Retina (tissue), 1 donor: ENCODE data around the gene SIPA1L3.

ENCODE experiments used
- DNase-seq: peaks from one replicate; pipeline ENCODE4 v3.0.0-alpha.2; 2016

The SIPA1L3 gene

GRCh38 chr19:38076337-38076736 lies 169.3 kb downstream of the SIPA1L3 start:
- peak; percentile 47 for DNase-seq

- DNase-seq: peak; percentile 54
Measured at GRCh38 chr19:38078302-38078930, 171.4 kb downstream of the SIPA1L3 start.

DNA sequence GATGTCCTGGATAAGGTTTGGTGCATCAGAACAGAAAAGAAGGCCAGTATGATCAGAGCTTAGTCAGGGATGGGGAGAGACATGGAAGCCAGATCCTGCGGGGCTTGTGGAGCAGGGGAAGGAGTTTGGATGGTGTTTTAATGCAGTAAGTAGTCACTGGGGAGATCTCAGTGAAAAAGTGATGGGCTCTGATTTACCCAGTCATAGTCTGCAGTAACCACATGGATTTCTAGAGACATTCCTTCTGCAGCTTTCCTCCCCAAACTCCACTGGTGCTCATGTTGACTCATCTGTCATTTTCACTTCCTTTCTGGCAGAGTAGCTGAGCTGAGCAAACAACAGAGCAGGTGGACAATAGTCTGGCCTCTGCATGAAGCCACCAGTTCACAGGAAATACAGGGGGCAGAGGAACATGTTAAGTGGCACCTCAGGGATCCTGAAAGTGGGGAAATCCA lies 172.9 kb downstream of the SIPA1L3 start:
- DNase-seq: no peak

DNA sequence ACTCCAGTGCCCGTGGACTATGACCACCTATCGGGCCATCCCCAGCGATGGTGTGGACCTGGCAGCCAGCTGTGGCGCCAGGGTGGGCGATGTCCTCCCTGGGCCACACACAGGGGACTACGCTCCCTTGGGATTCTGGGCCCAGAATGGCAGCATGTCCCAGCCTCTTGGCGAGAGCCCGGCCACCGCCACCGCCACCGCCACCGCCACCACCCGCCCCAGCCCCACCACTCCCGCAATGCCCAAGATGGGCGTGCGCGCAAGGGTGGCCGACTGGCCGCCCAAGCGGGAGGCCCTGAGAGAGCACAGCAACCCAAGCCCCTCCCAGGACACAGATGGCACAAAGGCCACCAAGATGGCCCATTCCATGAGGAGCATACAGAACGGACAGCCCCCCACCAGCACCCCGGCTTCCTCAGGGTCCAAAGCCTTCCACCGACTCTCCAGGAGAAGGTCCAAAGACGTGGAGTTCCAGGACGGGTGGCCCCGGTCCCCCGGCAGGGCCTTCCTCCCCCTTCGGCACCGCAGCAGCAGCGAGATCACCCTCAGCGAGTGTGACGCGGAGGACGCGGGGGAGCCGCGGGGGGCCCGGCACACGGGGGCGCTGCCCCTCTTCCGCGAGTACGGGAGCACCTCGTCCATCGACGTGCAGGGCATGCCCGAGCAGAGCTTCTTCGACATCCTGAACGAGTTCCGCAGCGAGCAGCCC lies 174.7 kb downstream of the SIPA1L3 start:
- DNase-seq: no peak

GRCh38 chr19:38082256-38083118 lies 175.5 kb downstream of the SIPA1L3 start:
- DNase-seq: no peak

DNA sequence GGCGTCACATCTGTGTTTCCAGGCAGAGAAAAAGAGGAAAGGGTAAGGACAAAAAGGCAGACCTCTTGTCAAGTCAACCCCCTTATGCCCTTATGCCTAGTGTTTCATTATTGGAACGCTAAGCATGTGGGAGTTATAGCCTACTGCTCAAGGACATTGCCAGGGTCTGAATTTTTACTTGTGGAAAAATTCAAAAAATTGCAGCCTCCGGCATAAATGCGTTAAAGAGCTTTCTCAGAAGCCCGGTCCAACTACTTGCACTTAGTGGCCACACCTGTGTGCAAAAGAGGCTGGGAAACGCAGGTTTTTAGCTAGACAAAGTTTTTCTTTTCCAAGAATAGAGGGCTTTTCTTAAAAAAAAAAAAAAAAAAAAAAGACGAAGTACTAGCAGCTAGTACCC lies 177.2 kb downstream of the SIPA1L3 start:
- no peak for DNase-seq

GRCh38 chr19:38089440-38089839 lies 182.4 kb downstream of the SIPA1L3 start:
- no peak for DNase-seq

DNA sequence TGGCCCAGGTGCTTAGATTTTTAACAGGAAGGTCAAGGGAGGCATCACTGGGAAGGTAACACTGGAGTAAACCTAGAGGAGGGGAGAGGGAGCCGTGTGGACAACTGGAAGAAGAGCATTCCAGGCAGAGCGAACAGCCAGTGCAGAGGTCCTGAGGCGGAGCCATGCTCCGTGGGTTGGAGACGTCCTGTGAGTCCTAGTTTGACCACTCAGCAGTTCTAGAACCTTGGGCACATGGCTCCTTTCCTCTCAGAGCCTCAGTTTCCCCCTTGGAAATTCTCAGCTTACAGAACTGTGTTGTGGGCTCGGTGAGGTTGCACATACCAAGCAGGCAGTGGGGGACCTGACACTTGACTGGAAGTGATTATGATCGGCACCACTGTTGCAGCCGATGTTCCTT lies 186.1 kb downstream of the SIPA1L3 start:
- no peak for DNase-seq

DNA sequence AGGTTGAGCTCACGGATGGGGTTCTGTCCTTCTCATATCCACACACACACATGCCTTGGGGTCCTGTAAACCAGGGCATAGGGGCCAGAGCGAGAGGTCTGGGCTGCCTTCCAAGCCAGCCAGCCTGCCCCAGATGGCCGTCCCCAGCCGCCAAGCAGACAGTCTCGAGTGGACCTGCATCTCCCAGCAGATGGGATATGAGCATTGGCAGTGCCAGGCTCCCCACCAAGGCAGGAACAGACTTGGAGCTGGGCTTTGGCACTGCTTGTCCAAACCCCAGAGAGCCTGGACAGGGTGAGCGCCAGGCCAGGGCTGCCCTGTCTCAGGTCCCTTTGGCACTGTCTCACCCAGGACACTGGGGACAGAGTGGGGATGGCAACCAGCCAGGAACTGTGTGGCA lies 186.6 kb downstream of the SIPA1L3 start:
- no peak for DNase-seq

DNA sequence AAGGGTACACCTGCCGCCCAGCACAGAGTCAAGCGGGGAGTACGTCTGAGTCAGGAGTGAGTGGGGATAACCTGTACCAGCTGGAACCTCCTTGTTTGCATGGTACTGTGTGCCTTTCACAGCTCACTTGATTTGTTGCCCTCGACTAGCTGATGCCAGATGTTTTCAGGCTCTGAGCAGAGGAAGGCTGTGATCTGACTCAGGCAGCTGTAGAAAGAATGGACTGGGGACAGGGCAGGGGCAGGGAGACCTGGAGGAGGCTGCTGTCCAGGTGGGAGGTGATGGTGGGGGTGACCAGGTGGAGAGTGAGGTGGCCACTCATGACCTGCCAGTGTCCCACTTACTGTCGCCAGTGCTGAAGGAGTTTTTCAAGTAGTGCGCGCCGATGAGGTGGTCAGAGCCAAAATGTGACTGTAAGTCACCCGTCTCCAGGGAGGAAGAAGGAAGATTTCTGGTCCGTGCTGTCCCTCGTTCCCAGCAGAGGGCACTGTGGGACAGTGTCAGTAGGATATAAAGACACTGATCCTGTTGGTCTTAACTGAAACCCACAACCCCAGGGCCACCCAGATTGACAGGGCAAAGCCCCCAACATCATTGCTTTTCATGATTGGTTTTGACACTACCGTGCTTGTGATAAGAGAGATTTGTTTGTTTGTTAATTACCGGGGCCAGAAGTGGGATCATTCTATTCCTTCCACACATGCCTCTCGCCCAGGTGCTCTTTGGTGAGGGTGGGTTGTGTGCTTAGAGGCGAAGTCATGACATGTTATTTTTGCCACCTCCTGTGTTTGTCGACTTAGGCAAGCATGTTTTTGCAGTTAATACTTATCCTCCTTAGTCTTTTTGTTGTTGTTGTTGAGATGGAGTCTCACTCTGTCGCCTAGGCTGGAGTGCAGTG lies 188.7 kb downstream of the SIPA1L3 start:
- peak; percentile 72 for DNase-seq

DNA sequence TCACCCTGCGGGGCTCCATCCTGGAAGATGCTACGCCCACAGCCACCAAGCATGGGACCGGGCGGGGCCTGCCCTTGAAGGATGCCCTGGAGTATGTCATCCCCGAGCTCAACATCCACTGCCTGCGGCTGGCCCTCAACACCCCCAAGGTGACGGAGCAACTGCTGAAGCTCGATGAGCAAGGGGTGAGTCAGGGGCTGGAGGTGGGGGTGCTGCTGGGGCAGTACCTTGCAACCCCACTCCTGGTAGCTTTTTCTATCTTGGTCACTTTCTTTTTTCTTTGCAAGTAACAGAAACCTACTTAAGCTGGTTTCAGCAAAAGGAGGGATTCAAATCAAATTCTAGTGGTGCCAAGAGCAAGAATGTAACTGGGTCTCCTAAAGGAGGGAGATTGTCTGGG lies 193.0 kb downstream of the SIPA1L3 start:
- no peak for DNase-seq

GRCh38 chr19:38100589-38100988 lies 193.6 kb downstream of the SIPA1L3 start:
- no peak for DNase-seq

DNA sequence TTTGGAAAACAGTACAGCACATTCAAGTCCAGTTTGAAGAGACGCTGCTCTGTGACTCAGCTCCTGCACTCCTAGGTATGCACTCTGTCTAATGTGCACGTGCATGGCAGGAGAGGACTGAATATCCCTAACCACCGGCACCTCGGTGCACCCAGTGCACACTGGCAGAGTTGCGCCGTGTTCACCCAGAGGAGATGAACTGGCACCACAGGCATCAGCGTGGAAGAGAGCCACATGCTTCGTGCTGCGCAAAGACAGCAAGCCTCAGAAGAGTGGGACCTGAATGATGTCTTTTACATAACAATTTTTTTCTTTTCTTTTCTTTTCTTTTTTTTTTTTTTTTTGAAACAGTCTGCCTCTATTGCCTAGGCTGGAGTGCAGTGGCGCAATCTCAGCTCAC lies 194.7 kb downstream of the SIPA1L3 start:
- DNase-seq: no peak

DNA sequence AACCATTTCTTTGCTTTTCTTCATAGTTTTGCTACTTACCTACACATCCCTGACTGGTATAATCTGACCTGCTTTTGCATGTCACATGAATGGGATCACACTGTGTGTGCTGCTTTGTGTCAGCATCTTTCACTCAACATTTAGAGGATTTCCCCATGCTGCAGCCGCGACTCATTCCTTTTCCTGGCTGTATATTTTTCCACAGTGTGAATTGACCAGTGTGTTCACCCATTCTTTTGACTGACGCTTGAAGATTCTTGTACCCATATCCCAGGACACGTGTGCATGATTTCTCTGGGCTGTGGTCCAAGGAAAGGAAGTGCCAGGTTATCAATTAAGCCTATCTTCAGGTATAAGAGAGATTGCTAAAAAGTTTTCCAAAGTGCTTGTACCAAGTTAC lies 198.6 kb downstream of the SIPA1L3 start:
- DNase-seq: no peak

DNA sequence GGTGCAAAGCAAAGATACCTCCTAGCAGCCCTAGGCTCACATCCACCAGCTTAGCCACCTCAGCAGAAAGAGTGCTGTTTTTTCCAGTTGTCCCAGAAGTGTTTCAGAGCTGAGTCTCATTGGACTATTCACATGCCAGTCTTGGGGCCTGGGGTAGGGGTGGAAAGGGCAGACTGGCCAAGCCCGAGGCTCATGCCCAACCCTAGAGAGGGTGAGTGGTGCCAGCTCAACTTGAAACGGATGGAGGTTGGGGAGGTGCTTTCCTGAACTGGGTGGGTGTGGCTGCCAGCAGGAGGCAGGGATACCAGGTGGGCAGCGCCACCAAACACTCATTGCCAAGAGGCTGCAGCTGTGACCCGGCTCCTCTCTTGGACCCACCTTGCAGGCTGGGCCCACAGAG lies 200.1 kb downstream of the SIPA1L3 start:
- DNase-seq: no peak

DNA sequence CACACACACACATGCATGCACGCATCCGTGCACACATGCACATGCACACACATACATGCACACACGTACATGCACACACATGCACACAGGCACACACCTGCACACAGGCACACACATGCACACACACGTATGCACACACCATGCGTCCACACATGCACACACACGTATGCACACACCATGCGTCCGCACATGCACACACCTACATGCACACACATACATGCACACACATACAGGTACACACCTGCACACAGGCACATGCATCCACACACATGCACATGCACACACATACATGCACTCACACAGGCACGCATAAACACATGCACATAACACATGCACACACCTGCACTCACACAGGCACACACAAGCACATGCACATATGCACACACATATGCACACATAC lies 204.9 kb downstream of the SIPA1L3 start:
- DNase-seq: no peak

- DNase-seq: no peak
Measured at GRCh38 chr19:38114651-38115050, 207.6 kb downstream of the SIPA1L3 start.

DNA sequence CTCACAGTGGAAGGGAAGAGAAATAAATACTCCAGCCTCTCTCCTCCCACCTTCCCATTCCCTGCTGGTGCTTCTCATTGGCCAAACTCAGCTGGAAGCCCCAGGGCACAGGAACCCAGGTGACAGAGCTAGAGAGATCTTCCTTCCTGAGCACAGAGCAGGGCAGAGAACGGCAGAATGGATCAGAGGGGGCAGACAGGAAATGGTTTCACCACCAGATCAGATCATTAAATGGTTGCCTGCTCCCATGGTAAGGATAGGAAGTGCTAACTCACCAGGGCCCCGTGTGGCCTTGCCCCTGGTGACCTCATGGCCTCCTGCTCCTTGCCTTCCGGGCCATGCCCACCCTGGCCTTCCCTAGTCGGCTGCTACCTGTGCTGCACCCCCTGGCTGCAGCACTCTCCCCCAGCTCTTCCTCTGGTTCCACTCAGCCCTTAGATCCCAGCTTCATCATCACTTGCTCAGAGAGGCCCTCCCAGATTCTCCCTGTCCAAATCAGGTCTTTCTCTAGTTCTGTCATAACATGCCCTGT lies 208.3 kb downstream of the SIPA1L3 start:
- no peak for DNase-seq

DNA sequence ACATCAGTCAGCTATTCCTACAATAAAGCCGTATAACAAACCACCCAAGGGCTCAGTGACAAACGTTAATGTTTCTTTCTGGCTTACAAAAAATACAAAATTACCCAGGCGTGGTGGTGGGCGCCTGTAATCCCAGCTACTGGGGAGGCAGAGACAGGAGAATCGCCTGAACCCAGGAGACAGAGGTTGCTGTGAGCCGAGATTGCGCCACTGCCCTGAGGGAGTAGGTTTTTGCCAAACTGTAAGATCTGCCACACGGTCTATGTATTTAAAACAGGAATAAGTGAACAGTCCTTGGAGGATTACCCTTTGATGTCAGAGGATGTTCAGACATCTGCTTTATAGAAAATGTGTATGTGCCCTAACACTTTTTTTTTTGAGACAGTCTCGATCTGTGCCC lies 211.2 kb downstream of the SIPA1L3 start:
- no peak for DNase-seq

- DNase-seq: no peak
Measured at GRCh38 chr19:38120471-38121025, 213.5 kb downstream of the SIPA1L3 start.

DNA sequence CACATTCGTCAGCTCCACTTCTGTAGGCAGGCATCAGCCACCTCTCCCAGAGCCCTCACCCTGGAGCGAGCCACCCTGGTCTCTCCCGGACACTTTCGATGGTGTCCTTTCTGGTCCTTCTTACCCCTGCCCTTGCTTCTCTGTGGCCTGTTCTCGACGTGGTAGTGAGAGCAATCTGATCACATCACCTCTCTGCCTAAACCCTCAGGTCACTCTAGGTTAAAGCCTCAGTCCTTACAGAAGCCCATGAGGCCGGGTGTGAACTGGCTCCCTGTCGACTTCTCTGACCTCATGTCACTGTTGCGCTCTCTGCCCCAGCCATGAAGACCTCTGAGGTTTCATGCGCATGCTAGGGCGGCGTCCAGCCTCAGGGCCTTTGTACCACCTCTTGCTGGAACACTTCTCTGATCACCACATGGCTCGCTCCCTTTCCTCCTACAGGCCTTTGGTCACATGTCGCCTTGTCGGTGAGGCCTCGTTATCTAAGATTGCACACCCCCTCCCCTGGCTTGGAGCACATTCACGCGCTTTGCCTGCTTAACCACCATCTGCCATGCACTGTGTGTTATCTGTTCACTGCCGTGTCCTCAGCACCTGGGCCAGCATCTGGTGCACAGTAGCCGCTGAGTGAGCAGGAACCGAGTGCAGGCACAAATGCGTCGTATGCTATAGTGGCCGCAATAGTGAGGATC lies 215.5 kb downstream of the SIPA1L3 start:
- DNase-seq: no peak
